Left lobe of liver (tissue), 1 donor: ENCODE measurements around the gene ARMCX4. TPM values are rescaled to one million over a fixed set of nuclear protein-coding genes. Genes with fewer than 3 reads are reported as not detected.

ENCODE experiments used
- total RNA-seq: library from RNA; stranded (reverse); gene quantifications from one replicate; pipeline ENCODE4 v1.2.1, GENCODE V29; 2021
- donor health status: DM: no; HTN: yes; CAD: no.

ARMCX4 gene
- total RNA-seq, 1 donor from 2014 or later = 4.3 TPM

Other genes with a start within 250 kb of the ARMCX4 start
- gene TAF7L, start 194.1 kb upstream of the ARMCX4 start, total RNA-seq = 0.08 TPM
- 18.6 TPM for gene TIMM8A, start 136.7 kb upstream of the ARMCX4 start, total RNA-seq
- gene BTK, start 99.3 kb upstream of the ARMCX4 start, total RNA-seq = 1.3 TPM
- gene RPL36A, start 94.4 kb upstream of the ARMCX4 start, total RNA-seq = 39.4 TPM
- gene GLA, start 77.5 kb upstream of the ARMCX4 start, total RNA-seq = 8.2 TPM
- 22.9 TPM for gene HNRNPH2, start 77.2 kb upstream of the ARMCX4 start, total RNA-seq
- 0.88 TPM for gene ARMCX1, start 65.1 kb downstream of the ARMCX4 start, total RNA-seq
- 8.8 TPM for gene ARMCX6, start 132.5 kb downstream of the ARMCX4 start, total RNA-seq
- gene ARMCX3, start 137.7 kb downstream of the ARMCX4 start, total RNA-seq = 21.5 TPM
- gene ARMCX2, start 174.4 kb downstream of the ARMCX4 start, total RNA-seq = 2.3 TPM